22Rv1 (cell line): ENCODE measurements around the gene GPC1.
A peak's percentile ranks its signal among the peaks of the same experiment; 100 is the strongest.

ENCODE experiments used
- H3K27ac ChIP-seq: fragments of 450-650 bp; 2 replicates; pipeline ENCODE4 v1.5.1; 2017
- ZFX ChIP-seq: fragments of 450-650 bp; IDR thresholded peaks from 2 replicates; pipeline ENCODE4 v1.6.1; 2017; ENCODE audit warnings: antibody characterized with exemption, borderline replicate concordance
- TF ChIP-seq, protein P1 (sequence below): fragments of 450-650 bp; IDR thresholded peaks from 2 replicates; pipeline ENCODE4 v1.5.1; 2017; ENCODE audit warnings: mild to moderate bottlenecking

The GPC1 gene

GRCh38 chr2:240454106-240454901, 18.8 kb downstream of the GPC1 start:
- no peak for TF ChIP-seq ZFX
- TF ChIP-seq, protein P1, sequence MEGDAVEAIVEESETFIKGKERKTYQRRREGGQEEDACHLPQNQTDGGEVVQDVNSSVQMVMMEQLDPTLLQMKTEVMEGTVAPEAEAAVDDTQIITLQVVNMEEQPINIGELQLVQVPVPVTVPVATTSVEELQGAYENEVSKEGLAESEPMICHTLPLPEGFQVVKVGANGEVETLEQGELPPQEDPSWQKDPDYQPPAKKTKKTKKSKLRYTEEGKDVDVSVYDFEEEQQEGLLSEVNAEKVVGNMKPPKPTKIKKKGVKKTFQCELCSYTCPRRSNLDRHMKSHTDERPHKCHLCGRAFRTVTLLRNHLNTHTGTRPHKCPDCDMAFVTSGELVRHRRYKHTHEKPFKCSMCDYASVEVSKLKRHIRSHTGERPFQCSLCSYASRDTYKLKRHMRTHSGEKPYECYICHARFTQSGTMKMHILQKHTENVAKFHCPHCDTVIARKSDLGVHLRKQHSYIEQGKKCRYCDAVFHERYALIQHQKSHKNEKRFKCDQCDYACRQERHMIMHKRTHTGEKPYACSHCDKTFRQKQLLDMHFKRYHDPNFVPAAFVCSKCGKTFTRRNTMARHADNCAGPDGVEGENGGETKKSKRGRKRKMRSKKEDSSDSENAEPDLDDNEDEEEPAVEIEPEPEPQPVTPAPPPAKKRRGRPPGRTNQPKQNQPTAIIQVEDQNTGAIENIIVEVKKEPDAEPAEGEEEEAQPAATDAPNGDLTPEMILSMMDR: no peak
- peak overlapping the region; percentile 67 for H3K27ac ChIP-seq

- TF ChIP-seq ZFX: no peak
- TF ChIP-seq, protein P1: no peak
- peak overlapping the region; percentile 67 for H3K27ac ChIP-seq
Observed at GRCh38 chr2:240455272-240455646, 19.8 kb downstream of the GPC1 start.

- TF ChIP-seq, protein P1: no peak
- TF ChIP-seq ZFX: no peak
- peak overlapping the region; percentile 67 for H3K27ac ChIP-seq
Observed at GRCh38 chr2:240455647-240456446, 20.4 kb downstream of the GPC1 start.

DNA sequence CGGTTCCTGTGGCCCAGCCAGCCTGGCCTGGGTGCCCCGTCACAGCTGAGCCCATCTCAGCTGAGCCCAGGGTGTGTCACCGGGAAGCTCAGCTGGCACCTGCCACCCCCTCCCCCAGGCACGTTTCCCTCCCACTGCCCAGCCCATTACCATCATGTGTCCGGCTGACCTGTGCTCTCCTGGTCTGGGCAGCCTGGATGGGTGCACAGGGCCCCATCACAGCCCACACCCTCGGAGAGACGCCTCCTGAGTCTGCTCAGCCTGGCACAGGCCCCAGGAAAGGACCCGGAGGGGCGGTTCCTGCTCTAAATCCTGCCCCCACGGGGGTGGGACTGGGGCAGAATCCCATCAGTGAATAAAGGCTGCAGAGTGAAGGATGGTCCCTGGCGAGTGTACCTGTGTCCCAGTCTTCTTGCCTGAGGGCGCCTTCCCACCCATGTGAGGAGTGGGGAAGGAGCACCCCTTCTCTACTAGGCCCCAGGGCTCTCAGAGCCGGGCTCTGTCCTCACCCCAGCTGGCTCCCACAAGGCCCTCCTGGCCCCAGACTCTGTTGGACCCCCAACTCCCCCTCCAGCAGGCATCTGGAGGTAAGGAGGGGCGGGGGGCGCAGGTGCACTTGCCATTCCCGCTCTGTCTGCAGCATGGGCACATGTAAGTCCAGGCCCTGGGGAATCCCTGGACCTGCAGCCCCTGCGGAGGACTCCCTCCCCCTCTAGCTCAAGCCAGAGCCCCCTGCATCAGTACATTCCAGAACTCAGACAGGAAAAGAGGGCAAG, 21.2 kb downstream of the GPC1 start:
- peak overlapping the region; percentile 67 for H3K27ac ChIP-seq
- TF ChIP-seq, protein P1: no peak
- no peak for TF ChIP-seq ZFX

DNA sequence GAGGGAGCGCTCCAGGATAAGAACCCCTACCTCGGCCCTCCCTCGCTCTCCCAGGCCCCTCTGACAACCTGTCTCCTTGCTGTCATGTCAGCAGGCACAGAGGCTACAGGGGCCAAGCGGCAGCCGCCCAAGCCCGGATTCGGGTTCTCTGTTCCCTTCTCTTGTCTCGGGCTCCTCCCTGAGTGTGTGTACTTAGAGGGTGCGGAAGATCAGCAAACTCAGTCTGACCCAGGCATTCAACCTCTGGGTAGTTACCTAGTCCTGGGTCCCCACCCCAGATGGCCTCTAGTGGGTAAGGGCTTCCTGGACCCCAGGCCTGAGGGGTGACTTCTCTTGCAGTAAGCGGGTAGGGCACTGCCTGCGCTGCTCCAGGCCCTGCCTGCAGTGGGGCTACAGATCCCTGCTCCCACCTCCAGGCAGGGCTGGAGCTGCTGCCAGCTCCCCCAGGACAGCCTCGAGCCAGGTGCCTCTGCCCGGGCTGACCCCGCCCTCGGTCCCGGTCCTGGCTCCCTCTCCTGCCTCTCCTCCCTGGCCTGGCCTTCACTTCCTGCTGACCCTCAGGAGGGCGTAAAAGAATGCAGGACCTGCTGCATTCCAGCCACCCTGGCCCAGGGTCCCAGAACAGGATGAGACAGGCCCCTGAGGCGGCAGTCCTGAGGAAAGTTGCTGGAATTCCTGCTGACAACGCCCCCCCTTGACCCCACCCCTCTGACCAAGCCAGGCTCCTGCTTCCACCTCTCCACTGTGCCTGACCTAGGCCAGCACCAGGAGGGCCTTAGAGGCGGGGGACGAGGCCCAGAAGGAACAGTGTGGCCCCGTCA, 22.0 kb downstream of the GPC1 start:
- no peak overlapping the region; the same call in 1 of the 2 replicates for H3K27ac ChIP-seq
- TF ChIP-seq, protein P1: no peak
- TF ChIP-seq ZFX: no peak

DNA sequence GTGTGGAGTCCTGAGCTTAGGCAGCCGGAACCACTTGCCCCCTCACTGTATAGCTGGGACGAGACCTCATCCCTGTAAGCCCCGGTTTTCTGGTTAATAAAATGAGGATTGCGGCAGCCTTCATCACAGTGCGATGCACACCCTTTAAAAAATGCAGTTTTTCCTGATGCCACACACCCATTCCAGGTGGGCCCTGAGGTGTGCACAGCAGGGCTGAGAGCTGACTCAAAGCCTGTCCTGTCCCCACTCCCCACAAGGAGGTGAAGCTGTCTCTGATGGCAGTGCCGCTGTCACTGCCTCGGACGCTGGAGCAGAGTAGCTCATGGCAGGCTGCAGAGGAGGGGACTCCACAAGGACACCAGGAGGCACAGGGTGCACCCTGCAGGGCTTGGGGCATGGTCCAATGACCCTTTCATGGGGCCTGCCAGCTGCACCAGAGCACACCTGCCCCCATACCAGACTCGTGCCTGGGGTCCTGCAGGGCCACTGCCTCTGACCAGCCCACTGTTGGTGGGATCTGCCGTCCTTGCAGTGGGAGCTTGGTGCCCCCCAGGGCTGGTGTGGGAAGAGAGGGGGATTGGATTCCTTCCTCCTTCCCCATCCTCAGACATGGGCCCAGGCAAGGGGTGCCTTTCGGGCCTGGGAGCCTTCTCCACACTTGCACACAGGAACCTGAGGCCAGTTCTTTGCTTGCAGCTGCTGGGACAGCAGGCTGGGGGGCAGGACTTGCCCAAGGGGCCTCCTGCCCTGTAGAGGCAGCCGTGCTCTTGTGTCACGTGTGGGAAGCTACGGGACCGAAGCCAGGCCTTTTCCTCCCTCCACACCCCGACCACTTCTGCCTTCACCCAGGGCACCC, 22.8 kb downstream of the GPC1 start:
- H3K27ac ChIP-seq: no peak overlapping the region
- TF ChIP-seq, protein P1: no peak
- TF ChIP-seq ZFX: no peak
